NCI-H2196 (cell line): Measurements from ENCODE around the gene RILPL2.
"Not testable (repeated sequence)": the region's sequence is repeated elsewhere in the genome, so short reads cannot be mapped to it uniquely, and the experiment has no call there.

Experiments used
- DNase-seq: peaks from one replicate; lab custom pipeline; 2025; ENCODE audit not compliant: unreplicated experiment; lab: John Stamatoyannopoulos, UW

RILPL2 gene

GRCh38 chr12:123384994-123385376 lies 51.5 kb downstream of the RILPL2 start:
- DNase-seq: no peak

- no peak for DNase-seq
Observed at GRCh38 chr12:123384318-123384993, 52.0 kb downstream of the RILPL2 start.

GRCh38 chr12:123382684-123383083 lies 53.8 kb downstream of the RILPL2 start:
- no peak for DNase-seq

GRCh38 chr12:123379391-123379790 lies 57.1 kb downstream of the RILPL2 start:
- DNase-seq: no peak

GRCh38 chr12:123372415-123372814 lies 64.1 kb downstream of the RILPL2 start:
- DNase-seq: not testable (repeated sequence)

- DNase-seq: not testable (repeated sequence)
Observed at GRCh38 chr12:123371667-123372368, 64.7 kb downstream of the RILPL2 start.

- no peak for DNase-seq
Observed at GRCh38 chr12:123369229-123369628, 67.3 kb downstream of the RILPL2 start.

GRCh38 chr12:123368431-123368830 lies 68.1 kb downstream of the RILPL2 start:
- not testable (repeated sequence) for DNase-seq

GRCh38 chr12:123367511-123367910 lies 69.0 kb downstream of the RILPL2 start:
- no peak for DNase-seq
